Measurements from ENCODE around the gene RTN4RL2. TPM values are rescaled to one million over a fixed set of nuclear protein-coding genes. Genes with fewer than 3 reads are reported as not detected.

The RTN4RL2 gene
- total RNA-seq, result 3.2 TPM
- long read RNA-seq, transcript RTN4RL2-201 (3 exons, 2,203 nt), result major isoform, 12 of 17 reads
- long read RNA-seq, partial matches to known transcripts, result 1 of 17 reads
- long read RNA-seq, other reads (novel, unspliced or antisense), result 4 of 17 reads

DNA sequence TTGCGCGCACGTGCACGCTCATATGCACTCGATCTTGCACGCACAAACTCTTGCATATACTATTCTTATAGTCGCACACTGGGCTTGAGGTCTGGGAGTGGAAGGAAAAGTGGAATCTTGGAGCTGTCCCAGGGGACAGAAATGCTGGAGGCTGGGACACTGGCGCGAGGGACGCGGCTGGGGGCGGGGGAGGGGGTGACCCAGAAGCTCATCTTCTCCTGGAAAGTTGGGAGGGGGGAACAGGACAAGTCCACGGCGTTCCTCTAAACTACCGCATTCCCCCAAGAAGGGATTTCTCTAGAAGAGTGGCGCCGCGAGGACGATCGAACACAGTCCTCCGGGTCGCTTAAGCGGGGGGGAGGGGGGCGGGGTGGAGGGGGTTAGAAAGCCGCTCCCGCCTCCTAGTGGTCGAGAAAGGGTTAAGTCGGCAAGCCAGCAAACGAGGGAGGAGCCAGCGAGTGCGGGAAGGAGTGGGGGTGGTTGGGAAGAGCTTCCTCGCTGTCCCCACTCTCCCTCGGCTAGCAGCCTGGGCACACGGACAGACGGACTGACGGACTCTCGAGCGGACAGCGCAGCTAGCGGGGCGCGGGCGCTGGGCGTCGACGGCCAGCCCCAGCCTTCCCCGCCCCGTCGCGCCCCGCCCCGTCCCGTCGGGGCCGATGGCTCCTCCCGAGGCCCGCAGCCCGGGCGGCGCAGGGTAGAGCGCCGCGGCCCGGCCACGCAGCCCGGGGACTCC lies at the start of gene RTN4RL2:
Gene RTN4RL2 (plus strand): TSS at position 507 of the 736 bp plus-strand sequence. CDS start 338 bp downstream, outside the sequence.
- DNase-seq, result peak; percentile 75
- H3K9me3 ChIP-seq, result no peaks in the 10 kb centered on the region
- peak; percentile 55 for ATAC-seq
- H3K27me3 ChIP-seq, result peaks cover 25% of the 10 kb centered on the region
- intact Hi-C loops (cut with DNase I), result no loop called here
- H3K27ac ChIP-seq, result no peak within 1 kb of the TSS
- H3K4me1 ChIP-seq, result peaks cover 34% of the 10 kb centered on the region
- no peaks in the 10 kb centered on the region for H3K36me3 ChIP-seq
- peak within 1 kb of the TSS; percentile 48 for H3K4me3 ChIP-seq
- TF ChIP-seq, protein P1, sequence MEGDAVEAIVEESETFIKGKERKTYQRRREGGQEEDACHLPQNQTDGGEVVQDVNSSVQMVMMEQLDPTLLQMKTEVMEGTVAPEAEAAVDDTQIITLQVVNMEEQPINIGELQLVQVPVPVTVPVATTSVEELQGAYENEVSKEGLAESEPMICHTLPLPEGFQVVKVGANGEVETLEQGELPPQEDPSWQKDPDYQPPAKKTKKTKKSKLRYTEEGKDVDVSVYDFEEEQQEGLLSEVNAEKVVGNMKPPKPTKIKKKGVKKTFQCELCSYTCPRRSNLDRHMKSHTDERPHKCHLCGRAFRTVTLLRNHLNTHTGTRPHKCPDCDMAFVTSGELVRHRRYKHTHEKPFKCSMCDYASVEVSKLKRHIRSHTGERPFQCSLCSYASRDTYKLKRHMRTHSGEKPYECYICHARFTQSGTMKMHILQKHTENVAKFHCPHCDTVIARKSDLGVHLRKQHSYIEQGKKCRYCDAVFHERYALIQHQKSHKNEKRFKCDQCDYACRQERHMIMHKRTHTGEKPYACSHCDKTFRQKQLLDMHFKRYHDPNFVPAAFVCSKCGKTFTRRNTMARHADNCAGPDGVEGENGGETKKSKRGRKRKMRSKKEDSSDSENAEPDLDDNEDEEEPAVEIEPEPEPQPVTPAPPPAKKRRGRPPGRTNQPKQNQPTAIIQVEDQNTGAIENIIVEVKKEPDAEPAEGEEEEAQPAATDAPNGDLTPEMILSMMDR (IDR thresholded peaks at IDR 0.05), result no peak

DNA sequence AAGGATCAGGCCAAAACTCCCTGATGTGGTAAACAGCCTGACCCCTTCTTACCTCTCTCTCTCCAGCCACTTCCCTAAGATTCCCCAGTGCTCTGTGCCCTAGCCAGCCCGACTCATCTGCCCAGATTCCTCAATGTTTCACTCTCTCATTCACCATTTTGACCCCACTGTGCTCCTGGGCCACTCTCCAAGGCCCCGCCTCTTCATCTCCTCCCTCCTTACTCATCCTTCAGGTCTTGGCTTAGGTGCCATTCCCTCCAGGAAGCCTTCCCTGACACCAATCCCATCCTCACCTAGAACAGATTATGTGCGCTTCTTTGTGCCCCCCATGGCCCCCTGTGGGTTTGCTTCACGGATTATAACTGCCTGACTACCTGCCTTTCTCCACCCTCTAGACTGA lies 46.6 kb upstream of the RTN4RL2 start:
- intact Hi-C loops (cut with DNase I), result no loop called here
- Histone ChIP-seq H3K27me3 (no peaks in the 10 kb centered on the region), H3K27ac (no peak overlapping the region), H3K36me3 (peaks cover 98% of the 10 kb centered on the region), H3K4me1 (peaks cover 10% of the 10 kb centered on the region), H3K4me3 (no peak overlapping the region), H3K9me3 (no peaks in the 10 kb centered on the region)
- ATAC-seq, result no peak
- DNase-seq, result no peak
- TF ChIP-seq, protein P1 (IDR thresholded peaks at IDR 0.05), result no peak

GRCh38 chr11:57414612-57415212 lies 45.6 kb upstream of the RTN4RL2 start:
- Histone ChIP-seq H3K9me3 (no peaks in the 10 kb centered on the region), H3K27ac (no peak overlapping the region), H3K4me3 (no peak overlapping the region), H3K27me3 (no peaks in the 10 kb centered on the region), H3K36me3 (peaks cover 98% of the 10 kb centered on the region), H3K4me1 (peaks cover 10% of the 10 kb centered on the region)
- DNase-seq (no peak), ATAC-seq (peak; percentile 40)
- TF ChIP-seq, protein P1 (IDR thresholded peaks at IDR 0.05), result no peak
- intact Hi-C loops (cut with DNase I), result no loop called here

DNA sequence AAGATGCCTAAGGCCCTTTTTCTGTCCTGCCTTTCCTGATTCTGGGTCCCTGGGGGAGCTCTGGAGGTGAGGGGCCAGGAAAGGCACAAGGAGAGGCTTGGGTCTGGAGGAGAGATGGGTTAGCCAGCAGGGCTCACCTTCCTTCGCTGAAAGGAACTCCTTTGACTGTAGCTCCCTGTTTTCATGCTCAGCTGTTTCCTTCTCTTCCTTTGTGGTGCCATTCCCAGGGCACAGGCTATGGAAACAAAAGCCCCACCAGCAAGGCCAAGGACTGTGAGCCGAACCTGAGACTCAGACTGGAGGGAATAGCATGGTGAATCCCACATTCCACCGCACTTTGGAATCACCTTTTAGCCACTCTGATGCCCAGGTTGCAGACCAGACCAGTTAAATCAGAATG lies 43.9 kb upstream of the RTN4RL2 start:
- ATAC-seq (no peak), DNase-seq (no peak)
- H3K36me3 ChIP-seq, result peaks cover 96% of the 10 kb centered on the region
- H3K27me3 ChIP-seq, result no peaks in the 10 kb centered on the region
- intact Hi-C loops (cut with DNase I), result no loop called here
- no peak overlapping the region for H3K27ac ChIP-seq
- peaks cover 10% of the 10 kb centered on the region for H3K4me1 ChIP-seq
- TF ChIP-seq, protein P1 (IDR thresholded peaks at IDR 0.05), result no peak
- no peaks in the 10 kb centered on the region for H3K9me3 ChIP-seq
- H3K4me3 ChIP-seq, result no peak overlapping the region

DNA sequence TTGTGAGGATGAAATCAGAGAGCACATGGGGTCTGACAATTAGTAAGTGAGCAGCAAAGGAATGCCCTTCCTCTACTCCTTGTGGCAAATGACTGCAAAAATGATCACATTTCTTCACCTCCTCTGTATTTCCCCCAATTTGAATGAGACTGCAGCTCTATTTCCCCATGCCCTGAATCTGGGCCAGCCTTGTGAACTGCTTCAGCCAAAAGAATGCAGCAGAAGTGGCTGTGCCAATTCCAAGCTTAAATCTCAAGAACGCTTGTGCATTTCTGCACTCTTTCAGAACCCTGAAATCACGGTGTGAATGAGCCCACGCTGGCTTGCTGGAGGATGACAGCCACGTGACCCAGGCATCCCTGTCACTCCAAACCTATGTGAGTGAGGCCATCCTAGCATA lies 43.3 kb upstream of the RTN4RL2 start:
- peaks cover 95% of the 10 kb centered on the region for H3K36me3 ChIP-seq
- intact Hi-C loops (cut with DNase I), result no loop called here
- TF ChIP-seq, protein P1 (IDR thresholded peaks at IDR 0.05), result no peak
- H3K27ac ChIP-seq, result no peak overlapping the region
- H3K4me3 ChIP-seq, result no peak overlapping the region
- no peaks in the 10 kb centered on the region for H3K9me3 ChIP-seq
- DNase-seq (no peak), ATAC-seq (peak; percentile 65)
- H3K27me3 ChIP-seq, result no peaks in the 10 kb centered on the region
- H3K4me1 ChIP-seq, result peaks cover 10% of the 10 kb centered on the region

Data from upper lobe of right lung (tissue), 1 donor.